Panc1 (cell line): ENCODE results near the gene RPS19BP1.

ENCODE experiments used
- CTCF ChIP-seq: fragments of 450-650 bp; IDR thresholded peaks from 2 replicates; pipeline ENCODE4 v1.5.1; 2017; ENCODE audit warnings: mild to moderate bottlenecking
- POLR2AphosphoS5 ChIP-seq: IDR thresholded peaks from 2 replicates; pipeline ENCODE4 v1.6.1; 2012; ENCODE audit warnings: mild to moderate bottlenecking, low read depth, low read length, moderate library complexity
- REST ChIP-seq, 2 experiments: IDR thresholded peaks; 2 replicates each; pipeline ENCODE4 v1.6.1; 2011 to 2012; ENCODE audit warnings: low read depth in 2 of 2, control low read depth in 1 of 2, low read length in 1 of 2, mild to moderate bottlenecking in 1 of 2, moderate library complexity in 1 of 2; ENCODE audit not compliant: insufficient read depth in 1 of 2
- SIN3A ChIP-seq: IDR thresholded peaks from 2 replicates; pipeline ENCODE4 v1.6.1; 2012; ENCODE audit warnings: low read depth, mild to moderate bottlenecking, low read length, moderate library complexity, borderline replicate concordance; ENCODE audit not compliant: insufficient read depth
- TCF7L2 ChIP-seq: IDR thresholded peaks from 2 replicates; pipeline ENCODE4 v1.6.1; 2011; ENCODE audit warnings: mild to moderate bottlenecking, low read depth, low read length, inconsistent platforms

GRCh38 chr22:39501644-39502108 is 30.9 kb downstream of the RPS19BP1 start:
- TF ChIP-seq CTCF (no peak), POLR2AphosphoS5 (no peak), TCF7L2 (no peak), REST (IDR thresholded peaks at IDR 0.05; ENCODE audit: insufficient read depth in 1 of 2, low read depth in 2 of 2, low read length in 1 of 2) (no peak), SIN3A (no peak)
